Gastrocnemius medialis (tissue), 4 donors: Measurements from ENCODE around the gene RPA1.

Experiments
- CTCF ChIP-seq, 5 experiments: fragments of 450-650 bp in 3 of 5; fragments of 200-600 bp in 2 of 5; sonication (generic) in 2 of 5; IDR thresholded peaks in 4 of 5; conservative IDR thresholded peaks in 1 of 5; 1 replicate in 4 of 5; 2 replicates in 1 of 5; pipeline ENCODE4 v1.5.1; 2016 to 2019; ENCODE audit warnings: antibody characterized with exemption in 5 of 5, mild to moderate bottlenecking in 3 of 5, moderate library complexity in 3 of 5
- POLR2A ChIP-seq, 2 donors: fragments of 450-650 bp; IDR thresholded peaks; one replicate each; pipeline ENCODE4 v1.6.1; 2017; ENCODE audit warnings: antibody characterized with exemption in 2 of 2, mild to moderate bottlenecking in 2 of 2, moderate library complexity in 2 of 2

- TF ChIP-seq CTCF (IDR thresholded peaks at IDR 0.05 in 4 of 5, conservative IDR thresholded peaks at IDR 0.05 in 1 of 5): peak in 4 of 5 experiments; percentile 28 to 48 (median 36)
- TF ChIP-seq POLR2A (IDR thresholded peaks at IDR 0.05): no peak
Observed at GRCh38 chr17:1882836-1883235, 53.0 kb downstream of the RPA1 start.
